ENCODE measurements around the gene KRT2. TPM values are rescaled to one million over a fixed set of nuclear protein-coding genes. Genes with fewer than 3 reads are reported as not detected.

The KRT2 gene
- total RNA-seq, 2 experiments from 2014 or later: not detected

DNA sequence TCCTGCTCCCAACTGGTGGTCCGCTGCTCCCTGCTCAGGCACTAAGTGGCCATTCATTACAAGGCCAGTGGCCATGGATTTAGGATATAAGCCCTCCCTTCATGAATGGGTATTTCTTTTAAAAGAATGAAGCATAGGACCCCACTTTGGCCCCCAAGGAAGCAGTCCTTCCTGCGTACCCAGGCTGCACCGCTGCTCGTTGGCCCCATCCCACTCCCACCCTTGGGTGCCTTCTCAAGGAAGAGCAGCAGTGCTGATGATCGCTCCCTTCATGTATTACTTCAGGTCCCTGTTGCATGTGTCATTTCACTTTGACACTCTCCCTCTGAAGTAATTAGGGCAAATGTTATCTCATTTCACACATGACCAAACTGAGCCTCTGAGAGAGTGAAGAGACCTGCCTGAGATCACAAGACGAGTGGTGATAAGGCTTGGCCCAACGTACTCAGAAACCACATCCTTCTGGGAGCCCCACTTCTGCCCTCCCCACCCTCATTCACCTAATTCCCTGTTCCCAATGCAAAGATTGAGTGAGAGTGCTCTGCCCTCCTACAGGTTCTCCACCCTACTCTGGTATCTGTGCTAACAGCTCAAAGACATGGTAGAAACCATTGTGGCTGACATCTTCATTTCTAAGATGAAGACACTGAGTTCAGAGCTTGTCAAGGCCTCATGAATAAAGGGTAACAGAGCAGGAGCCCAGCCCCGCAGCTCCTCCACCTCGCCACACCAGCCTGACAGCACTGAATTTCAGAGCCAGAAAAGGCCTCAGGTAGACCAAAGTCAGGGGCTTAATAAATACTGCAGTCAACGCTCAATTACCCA, 10.3 kb upstream of the KRT2 start:
- Mint-ChIP-seq H3K27ac (no peak overlapping the region), H3K9me3 (no peaks in the 10 kb centered on the region), H3K4me1 (peaks cover 4% of the 10 kb centered on the region), H3K36me3 (no peaks in the 10 kb centered on the region), H3K27me3 (no peaks in the 10 kb centered on the region), H3K4me3 (no peak overlapping the region)
- no peak for DNase-seq

DNA sequence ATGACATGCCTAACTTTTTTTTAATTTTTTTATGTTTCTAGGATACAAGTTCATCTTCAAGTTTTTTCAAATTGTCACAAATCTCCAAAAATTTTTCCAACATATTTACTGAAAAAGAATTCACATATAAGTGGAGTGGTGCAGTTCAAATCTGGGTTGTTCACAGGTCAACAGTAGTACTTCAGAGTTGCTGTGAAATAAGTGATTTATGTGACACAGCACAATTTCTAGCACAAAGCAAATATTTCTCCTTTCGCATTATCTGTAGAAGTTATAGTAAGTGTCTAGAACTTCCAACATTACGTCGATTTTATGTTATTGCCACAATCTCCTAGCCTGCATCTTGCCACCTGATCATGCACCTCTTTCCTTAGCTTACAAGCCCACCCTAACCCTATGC, 9.7 kb upstream of the KRT2 start:
- Mint-ChIP-seq H3K27me3 (no peaks in the 10 kb centered on the region), H3K4me1 (peaks cover 4% of the 10 kb centered on the region), H3K27ac (no peak overlapping the region), H3K36me3 (no peaks in the 10 kb centered on the region), H3K4me3 (no peak overlapping the region), H3K9me3 (no peaks in the 10 kb centered on the region)
- no peak for DNase-seq

DNA sequence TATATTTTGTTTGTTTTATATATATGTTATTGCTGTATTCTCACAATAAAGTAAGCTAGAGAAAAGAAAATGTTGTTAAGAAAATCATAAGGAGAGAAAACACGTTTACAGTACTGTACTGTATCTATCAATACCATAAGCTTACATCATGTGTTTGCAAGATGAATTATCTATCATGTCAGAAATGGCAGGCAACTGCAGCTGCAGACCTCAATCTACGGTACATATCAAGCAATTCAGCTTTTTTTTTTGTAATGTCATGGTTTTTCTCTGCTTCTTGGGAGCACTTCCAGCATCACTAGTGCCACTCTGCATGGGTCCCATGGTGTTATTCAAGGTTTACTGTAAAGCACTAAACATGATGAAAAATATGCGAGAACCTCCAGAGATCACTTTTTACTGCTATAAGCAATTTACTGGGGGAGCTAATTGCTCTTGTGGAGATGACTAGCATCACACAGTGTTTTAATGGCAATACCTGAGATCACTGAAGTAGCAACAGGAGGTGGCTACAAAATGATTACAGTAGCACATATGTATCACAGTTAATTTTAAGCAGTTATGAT, 9.0 kb upstream of the KRT2 start:
- Mint-ChIP-seq H3K4me3 (no peak overlapping the region), H3K4me1 (peaks cover 6% of the 10 kb centered on the region), H3K36me3 (no peaks in the 10 kb centered on the region), H3K9me3 (no peaks in the 10 kb centered on the region), H3K27me3 (no peaks in the 10 kb centered on the region), H3K27ac (no peak overlapping the region)
- no peak for DNase-seq

DNA sequence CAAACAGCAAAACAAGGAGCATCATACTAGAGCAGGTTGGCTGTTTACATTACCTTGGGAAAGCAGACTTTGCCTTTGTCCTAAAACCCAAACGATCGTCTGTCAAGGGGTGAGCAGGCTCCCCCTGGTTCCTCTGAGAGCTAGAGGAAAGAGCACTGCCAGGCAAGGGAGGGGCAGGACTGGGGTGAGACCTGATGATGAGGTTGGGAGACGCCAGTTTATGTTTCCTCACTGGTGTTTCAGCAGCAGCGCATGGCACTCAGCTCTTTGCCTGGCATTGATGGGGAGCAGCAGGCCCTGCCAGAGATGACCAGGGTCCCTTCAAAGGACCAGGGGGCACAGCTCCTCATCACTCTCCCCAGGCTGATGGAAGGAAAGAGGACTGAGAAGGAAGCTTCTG, 7.9 kb upstream of the KRT2 start:
- no peaks in the 10 kb centered on the region for H3K36me3 Mint-ChIP-seq
- no peak overlapping the region for H3K27ac Mint-ChIP-seq
- no peak for DNase-seq
- H3K27me3 Mint-ChIP-seq: no peaks in the 10 kb centered on the region
- peaks cover 9% of the 10 kb centered on the region for H3K4me1 Mint-ChIP-seq
- H3K4me3 Mint-ChIP-seq: no peak overlapping the region
- H3K9me3 Mint-ChIP-seq: no peaks in the 10 kb centered on the region

DNA sequence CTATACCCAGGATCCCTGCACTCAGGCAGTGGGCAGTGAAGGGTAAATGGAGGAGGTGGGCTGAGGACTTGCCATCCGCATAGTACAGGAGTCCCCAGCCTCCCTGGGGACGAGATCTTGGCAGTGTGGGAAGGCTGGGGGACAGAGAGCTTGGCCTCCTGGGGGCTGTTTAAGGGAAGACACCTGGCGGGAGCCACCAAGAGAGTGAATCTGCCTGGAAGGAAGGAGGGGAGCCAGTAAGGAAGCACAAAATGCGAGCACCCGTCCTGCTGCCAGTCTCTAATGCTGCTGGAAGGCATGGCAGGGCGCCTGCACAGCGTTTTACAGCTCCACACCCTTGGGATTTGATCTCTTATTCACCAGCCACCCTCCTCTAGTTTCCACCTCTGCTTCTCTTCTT, 7.4 kb upstream of the KRT2 start:
- Mint-ChIP-seq H3K36me3 (no peaks in the 10 kb centered on the region), H3K27me3 (no peaks in the 10 kb centered on the region), H3K9me3 (no peaks in the 10 kb centered on the region), H3K4me3 (no peak overlapping the region), H3K4me1 (peaks cover 12% of the 10 kb centered on the region), H3K27ac (no peak overlapping the region)
- DNase-seq: no peak

DNA sequence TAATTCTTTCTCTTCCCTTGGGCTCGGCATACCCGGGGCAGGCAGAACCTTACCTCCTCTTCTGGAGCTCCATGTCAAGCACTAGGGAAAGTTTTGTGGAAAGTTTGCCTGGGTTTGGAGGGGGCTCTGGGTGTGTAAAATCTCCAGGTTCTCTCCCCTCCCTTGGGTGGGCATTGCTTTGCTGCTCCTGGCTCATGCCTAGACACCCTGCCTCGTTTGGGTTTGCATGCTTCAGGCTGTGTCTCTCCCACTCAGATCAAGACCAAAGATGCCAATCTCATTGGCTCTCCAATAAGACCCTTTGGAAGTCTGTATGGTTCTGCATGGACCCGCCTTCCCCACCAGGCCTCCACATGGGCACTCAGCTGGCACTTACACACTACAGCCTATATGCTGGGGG, 6.2 kb upstream of the KRT2 start:
- H3K27ac Mint-ChIP-seq: no peak overlapping the region
- H3K36me3 Mint-ChIP-seq: no peaks in the 10 kb centered on the region
- H3K4me3 Mint-ChIP-seq: no peak overlapping the region
- DNase-seq: no peak
- H3K4me1 Mint-ChIP-seq: peaks cover 13% of the 10 kb centered on the region
- H3K9me3 Mint-ChIP-seq: no peaks in the 10 kb centered on the region
- no peaks in the 10 kb centered on the region for H3K27me3 Mint-ChIP-seq

DNA sequence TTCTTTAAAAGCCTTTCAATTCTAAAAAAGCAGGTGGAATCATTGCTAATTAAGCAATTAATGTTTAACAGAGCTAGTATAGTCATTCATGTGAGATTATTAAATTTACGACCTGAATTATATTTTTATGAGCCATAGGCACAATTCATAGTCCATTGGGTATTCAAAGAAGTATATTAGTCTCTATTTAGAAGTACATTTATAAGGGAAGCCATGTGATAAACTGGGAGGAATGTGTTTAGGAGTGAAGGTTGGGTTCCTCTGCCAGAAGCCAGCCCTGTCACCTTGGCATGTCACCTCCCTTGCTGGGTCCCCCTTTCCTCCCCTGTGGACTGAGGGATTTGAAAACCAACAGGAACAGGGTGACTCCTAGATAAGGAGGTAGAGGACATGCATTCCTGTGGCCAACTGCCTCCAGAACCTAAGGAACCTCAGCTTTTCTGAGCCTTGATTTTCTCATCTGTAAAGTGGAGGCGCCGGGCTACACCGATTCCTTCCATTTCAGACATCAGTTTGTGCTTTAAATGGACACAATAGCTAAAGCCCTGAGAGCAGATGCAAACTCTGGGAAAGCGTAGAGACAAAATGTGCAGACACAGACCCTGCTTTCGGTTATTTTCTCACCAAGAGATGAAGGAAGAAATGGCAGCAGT, 5.4 kb upstream of the KRT2 start:
- no peak for DNase-seq
- H3K27me3 Mint-ChIP-seq: no peaks in the 10 kb centered on the region
- peaks cover 14% of the 10 kb centered on the region for H3K4me1 Mint-ChIP-seq
- peaks cover 2% of the 10 kb centered on the region for H3K36me3 Mint-ChIP-seq
- H3K4me3 Mint-ChIP-seq: no peak overlapping the region
- H3K9me3 Mint-ChIP-seq: no peaks in the 10 kb centered on the region
- no peak overlapping the region for H3K27ac Mint-ChIP-seq

DNA sequence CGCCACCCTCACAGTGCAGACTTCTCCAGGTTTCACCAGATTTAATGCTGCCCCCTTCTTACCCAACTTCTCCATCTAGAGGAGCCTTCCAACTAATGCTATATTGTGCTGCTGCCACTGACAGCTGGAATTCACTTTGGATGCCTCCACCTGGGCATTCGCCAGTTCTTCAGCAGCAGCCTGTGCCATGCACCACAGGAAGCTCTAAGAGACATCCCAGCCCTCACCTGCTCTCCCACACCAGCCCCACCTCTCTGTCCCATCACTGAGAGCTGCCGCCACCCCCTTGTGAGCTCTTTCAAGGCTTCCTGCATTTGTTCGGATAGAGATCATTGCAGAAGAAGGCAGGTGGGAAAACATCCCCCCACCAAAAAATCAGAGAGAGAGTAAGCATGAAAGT, 4.6 kb upstream of the KRT2 start:
- H3K36me3 Mint-ChIP-seq: peaks cover 2% of the 10 kb centered on the region
- H3K27me3 Mint-ChIP-seq: no peaks in the 10 kb centered on the region
- no peaks in the 10 kb centered on the region for H3K9me3 Mint-ChIP-seq
- no peak overlapping the region for H3K4me3 Mint-ChIP-seq
- H3K27ac Mint-ChIP-seq: no peak overlapping the region
- peaks cover 12% of the 10 kb centered on the region for H3K4me1 Mint-ChIP-seq
- no peak for DNase-seq

DNA sequence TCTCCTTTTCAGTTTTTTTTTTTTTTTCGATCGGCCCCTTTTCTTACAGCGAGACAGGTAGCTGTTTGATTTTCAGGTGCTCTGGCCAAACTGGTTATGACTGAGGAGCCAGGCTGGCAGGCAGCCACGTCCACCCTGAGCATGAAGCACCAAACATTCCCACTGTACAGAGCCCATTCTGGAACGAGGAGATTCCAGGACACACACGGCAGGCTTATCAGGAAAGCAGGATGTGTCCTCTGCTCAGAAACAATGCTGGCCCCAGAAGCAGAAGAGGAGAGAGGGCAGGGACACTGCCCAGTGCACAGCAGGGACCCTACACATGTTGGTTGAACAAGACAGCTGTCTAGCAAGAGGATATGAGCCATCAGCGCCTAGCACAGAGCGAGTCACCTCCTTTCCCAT, 3.7 kb upstream of the KRT2 start:
- Mint-ChIP-seq H3K4me1 (peaks cover 12% of the 10 kb centered on the region), H3K27ac (no peak overlapping the region), H3K4me3 (no peak overlapping the region), H3K9me3 (no peaks in the 10 kb centered on the region), H3K27me3 (no peaks in the 10 kb centered on the region), H3K36me3 (peaks cover 2% of the 10 kb centered on the region)
- no peak for DNase-seq

DNA sequence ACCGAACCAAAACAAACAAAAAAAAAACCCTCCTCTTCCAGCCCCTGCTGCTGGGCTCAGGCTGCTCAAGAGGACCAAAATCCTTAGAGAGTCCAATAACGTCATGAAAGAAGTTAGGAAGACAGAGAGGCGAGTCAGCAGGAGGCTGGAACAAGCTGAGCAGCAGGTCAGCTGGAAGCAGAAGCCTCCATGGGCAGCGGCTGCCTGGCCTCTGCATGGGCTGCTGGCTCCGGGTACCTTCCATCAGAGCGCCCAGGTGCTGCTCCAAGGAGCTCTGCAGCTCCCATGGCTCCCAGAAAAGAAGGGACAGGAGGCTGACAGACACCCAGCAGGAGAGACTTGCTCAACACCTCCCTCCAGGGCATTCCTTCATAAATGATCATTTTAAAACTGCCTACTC, 3.2 kb upstream of the KRT2 start:
- Mint-ChIP-seq H3K27me3 (no peaks in the 10 kb centered on the region), H3K4me1 (peaks cover 12% of the 10 kb centered on the region), H3K36me3 (peaks cover 2% of the 10 kb centered on the region), H3K4me3 (no peak overlapping the region), H3K9me3 (no peaks in the 10 kb centered on the region), H3K27ac (no peak overlapping the region)
- DNase-seq: no peak

DNA sequence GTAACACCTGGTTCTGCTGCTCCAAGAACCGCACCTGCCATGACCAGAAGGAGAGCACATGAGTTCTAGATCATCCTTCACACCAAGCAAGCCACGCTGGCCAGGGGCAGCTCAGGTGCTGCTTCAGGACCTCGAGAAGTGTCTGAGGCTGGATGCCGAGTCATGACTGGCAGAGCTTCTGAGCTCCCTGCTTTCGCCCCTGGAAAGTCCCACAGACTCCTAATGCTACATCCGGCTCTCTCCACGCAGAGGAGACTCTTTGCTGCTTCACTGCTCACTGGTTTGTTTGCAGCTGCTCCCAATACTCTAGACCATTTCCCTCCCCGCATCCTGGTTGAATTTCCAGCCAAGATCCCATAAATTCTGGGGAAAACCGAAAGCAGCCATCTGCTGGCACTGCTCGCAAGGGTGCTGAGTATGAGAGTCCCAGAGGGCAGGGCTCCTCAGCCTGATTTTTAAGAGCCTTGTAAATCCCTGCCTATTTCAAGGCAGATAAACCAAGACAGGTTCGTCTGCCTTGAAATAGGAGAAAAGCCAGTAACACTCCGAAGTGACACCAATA, 1.4 kb downstream of the KRT2 start:
- DNase-seq: no peak
- Mint-ChIP-seq H3K36me3 (peaks cover 2% of the 10 kb centered on the region), H3K27ac (no peak overlapping the region), H3K4me1 (peaks cover 39% of the 10 kb centered on the region), H3K27me3 (no peaks in the 10 kb centered on the region), H3K4me3 (no peak overlapping the region), H3K9me3 (no peaks in the 10 kb centered on the region)

DNA sequence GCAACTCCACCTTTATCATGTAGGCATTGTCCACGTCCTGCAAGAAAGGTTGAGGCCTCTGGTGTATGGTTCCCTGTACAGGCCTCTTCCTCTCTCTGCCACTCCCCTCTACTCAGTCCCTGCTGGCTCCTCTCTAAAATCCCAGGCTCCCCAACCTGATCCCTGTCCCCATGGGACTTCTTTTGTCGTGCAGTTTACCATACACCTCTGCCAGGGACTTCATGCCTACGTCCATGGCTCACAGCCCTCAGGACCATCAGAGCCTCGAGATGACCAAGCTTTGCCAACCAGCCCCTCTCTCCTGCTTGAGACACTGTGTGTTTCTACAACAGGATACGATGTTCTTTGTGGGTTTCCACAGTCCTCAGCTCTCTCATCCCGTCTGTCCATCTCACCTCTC, 2.9 kb downstream of the KRT2 start:
- no peak overlapping the region for H3K4me3 Mint-ChIP-seq
- peaks cover 2% of the 10 kb centered on the region for H3K36me3 Mint-ChIP-seq
- peaks cover 50% of the 10 kb centered on the region for H3K4me1 Mint-ChIP-seq
- H3K9me3 Mint-ChIP-seq: no peaks in the 10 kb centered on the region
- no peak overlapping the region for H3K27ac Mint-ChIP-seq
- H3K27me3 Mint-ChIP-seq: no peaks in the 10 kb centered on the region
- no peak for DNase-seq

DNA sequence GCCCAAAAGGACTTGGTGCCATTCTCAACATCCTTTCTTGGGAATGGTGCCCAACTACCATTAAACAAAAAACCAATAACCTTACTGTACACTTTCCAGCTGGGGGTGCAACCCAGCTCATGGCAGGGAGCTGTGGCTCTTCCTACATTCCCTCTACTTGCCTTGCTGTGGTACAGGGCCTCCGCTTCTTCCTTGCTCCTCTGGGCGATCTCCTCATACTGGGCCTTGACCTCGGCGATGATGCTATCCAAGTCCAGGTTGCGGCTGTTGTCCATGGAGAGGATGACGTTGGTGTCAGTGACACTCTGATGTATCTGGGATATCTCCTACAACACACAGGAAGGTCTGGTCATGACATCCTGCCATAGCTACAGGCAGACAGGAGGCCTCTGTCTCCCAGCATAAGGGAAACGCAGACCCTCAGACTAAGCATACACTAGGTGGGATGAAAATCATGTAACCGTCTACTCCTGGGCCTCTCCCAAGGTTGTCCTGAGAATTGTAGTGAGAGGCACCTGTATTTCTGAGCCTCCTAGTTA, 3.9 kb downstream of the KRT2 start:
- H3K4me1 Mint-ChIP-seq: peaks cover 57% of the 10 kb centered on the region
- no peak for DNase-seq

DNA sequence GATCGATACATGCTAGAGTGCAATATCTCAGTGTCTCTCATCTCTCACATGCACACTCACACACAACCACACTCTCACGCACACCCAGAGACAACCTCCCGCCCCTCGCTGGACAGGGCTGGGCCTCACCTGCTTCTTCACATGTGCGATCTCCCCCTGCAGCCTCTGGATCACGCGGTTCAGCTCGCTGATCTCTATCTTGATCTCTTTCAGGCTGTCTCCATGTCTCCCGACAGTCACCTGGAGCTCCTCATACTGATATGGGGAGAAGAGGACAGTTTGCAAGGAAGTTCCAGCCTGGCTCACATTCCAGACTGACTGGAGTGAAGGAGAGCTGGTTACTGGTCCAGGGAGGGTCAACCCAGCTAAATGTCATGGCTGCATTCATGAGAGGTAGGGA, 4.4 kb downstream of the KRT2 start:
- H3K9me3 Mint-ChIP-seq: no peaks in the 10 kb centered on the region
- no peaks in the 10 kb centered on the region for H3K36me3 Mint-ChIP-seq
- peaks cover 58% of the 10 kb centered on the region for H3K4me1 Mint-ChIP-seq
- H3K27me3 Mint-ChIP-seq: no peaks in the 10 kb centered on the region
- no peak overlapping the region for H3K27ac Mint-ChIP-seq
- DNase-seq: no peak
- no peak overlapping the region for H3K4me3 Mint-ChIP-seq

More for the DNA sequence above, 3.9 kb downstream of the KRT2 start:
- H3K9me3 Mint-ChIP-seq: no peaks in the 10 kb centered on the region
- no peak overlapping the region for H3K27ac Mint-ChIP-seq
- H3K4me3 Mint-ChIP-seq: no peak overlapping the region
- no peaks in the 10 kb centered on the region for H3K27me3 Mint-ChIP-seq
- peaks cover 2% of the 10 kb centered on the region for H3K36me3 Mint-ChIP-seq

DNA sequence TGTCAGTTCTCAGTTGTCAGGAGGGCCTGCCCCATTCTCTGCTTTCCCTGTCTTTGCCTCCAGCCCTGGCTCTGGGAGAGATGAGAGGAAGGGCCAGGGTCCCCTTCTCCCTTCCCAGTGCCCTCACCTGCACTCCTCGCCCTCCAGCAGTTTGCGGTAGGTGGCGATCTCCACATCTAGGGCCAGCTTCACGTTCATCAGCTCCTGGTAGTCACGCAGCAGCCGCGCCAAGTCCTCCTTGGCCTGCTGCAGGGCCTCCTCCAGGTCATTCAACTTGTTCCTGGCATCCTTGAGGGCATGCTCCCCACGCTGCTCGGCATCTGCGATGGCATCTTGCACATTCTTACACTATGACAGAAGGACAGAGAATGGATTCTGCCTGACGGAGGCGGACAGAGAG, 5.4 kb downstream of the KRT2 start:
- Mint-ChIP-seq H3K9me3 (no peaks in the 10 kb centered on the region), H3K36me3 (no peaks in the 10 kb centered on the region), H3K4me3 (no peak overlapping the region), H3K4me1 (peaks cover 65% of the 10 kb centered on the region), H3K27ac (peak overlapping the region; percentile 28), H3K27me3 (no peaks in the 10 kb centered on the region)
- no peak for DNase-seq

Data from activated naive CD8-positive, alpha-beta T cell treated with anti-CD3 and anti-CD28 coated beads for 36 hours (primary cell).